GM23338 (cell line): ENCODE data around the gene ERC2. TPM values are rescaled to one million over a fixed set of nuclear protein-coding genes. Genes with fewer than 3 reads are reported as not detected.

ENCODE experiments used
- ATAC-seq: fragments of 200-7000 bp; cut with Tn5 transposase; 3 replicates; pipeline ENCODE4 v1.9.1; 2020
- DNase-seq: peaks from one replicate; pipeline ENCODE4 v3.0.0-alpha.2; 2015; ENCODE audit warnings: low spot score
- H2AFZ ChIP-seq: fragments of 200-600 bp; sonication (generic); 2 replicates; pipeline ENCODE4 v1.8.0; 2016; ENCODE audit warnings: antibody characterized with exemption, mild to moderate bottlenecking, moderate library complexity
- H3F3A ChIP-seq: fragments of 200-600 bp; sonication (generic); replicated peaks from 2 replicates; pipeline ENCODE4 v1.8.0; 2017; ENCODE audit warnings: antibody characterized with exemption, mixed run types, low read depth
- H3K27ac ChIP-seq: fragments of 200-600 bp; sonication (generic); 2 replicates; pipeline ENCODE4 v1.6.1; 2016; ENCODE audit warnings: low read depth
- H3K27me3 ChIP-seq: fragments of 200-600 bp; sonication (generic); 2 replicates; pipeline ENCODE4 v1.8.0; 2016; ENCODE audit warnings: mild to moderate bottlenecking, mixed run types, moderate library complexity; ENCODE audit not compliant: insufficient read depth
- H3K36me3 ChIP-seq: fragments of 200-600 bp; sonication (generic); 2 replicates; pipeline ENCODE4 v1.8.0; 2016; ENCODE audit warnings: mild to moderate bottlenecking; ENCODE audit not compliant: insufficient read depth
- H3K4me1 ChIP-seq: fragments of 200-600 bp; sonication (generic); 2 replicates; pipeline ENCODE4 v1.8.0; 2016; ENCODE audit warnings: mild to moderate bottlenecking, moderate library complexity; ENCODE audit not compliant: insufficient read depth
- H3K4me2 ChIP-seq: fragments of 200-600 bp; sonication (generic); 2 replicates; pipeline ENCODE4 v1.7.1; 2017; ENCODE audit warnings: mixed run types
- H3K4me3 ChIP-seq: fragments of 200-600 bp; sonication (generic); 2 replicates; pipeline ENCODE4 v1.6.1; 2016; ENCODE audit warnings: mixed run types
- H3K79me2 ChIP-seq: fragments of 200-600 bp; sonication (generic); replicated peaks from 2 replicates; pipeline ENCODE4 v1.8.0; 2017; ENCODE audit warnings: mild to moderate bottlenecking; ENCODE audit not compliant: insufficient read depth
- H3K9me2 ChIP-seq: fragments of 200-600 bp; sonication (generic); 2 replicates; pipeline ENCODE4 v1.8.0; 2017; ENCODE audit not compliant: insufficient read depth
- H4K20me1 ChIP-seq: fragments of 200-600 bp; sonication (generic); replicated peaks from 2 replicates; pipeline ENCODE4 v1.8.0; 2017; ENCODE audit warnings: mild to moderate bottlenecking; ENCODE audit not compliant: insufficient read depth
- H3K27ac Mint-ChIP-seq: 2 replicates; pipeline ENCODE4 v1.8.0; 2020; ENCODE audit warnings: inconsistent platforms, mild to moderate bottlenecking, moderate library complexity, mixed read lengths
- H3K27me3 Mint-ChIP-seq: 3 replicates; pipeline ENCODE4 v1.8.0; 2022; ENCODE audit warnings: low read depth, mild to moderate bottlenecking, moderate library complexity, mixed read lengths, inconsistent platforms; ENCODE audit not compliant: insufficient read depth, poor library complexity
- H3K36me3 Mint-ChIP-seq: 3 replicates; pipeline ENCODE4 v1.8.0; 2021; ENCODE audit warnings: low read depth, mild to moderate bottlenecking, inconsistent platforms, moderate library complexity, mixed read lengths
- H3K4me1 Mint-ChIP-seq: 3 replicates; pipeline ENCODE4 v1.8.0; 2020; ENCODE audit warnings: mild to moderate bottlenecking, inconsistent platforms, mixed read lengths
- H3K4me3 Mint-ChIP-seq: 3 replicates; pipeline ENCODE4 v1.8.0; 2021; ENCODE audit warnings: moderate library complexity, mild to moderate bottlenecking, inconsistent platforms, mixed read lengths
- H3K9me3 Mint-ChIP-seq: 3 replicates; pipeline ENCODE4 v1.8.0; 2020; ENCODE audit warnings: moderate library complexity, mild to moderate bottlenecking, inconsistent platforms, mixed read lengths
- CREB1 ChIP-seq: fragments of 250-450 bp; sonication (Bioruptor Pico); IDR thresholded peaks from 2 replicates; pipeline ENCODE4 v1.5.0; 2020; ENCODE audit warnings: low read depth, mild to moderate bottlenecking, moderate library complexity
- EZH2 ChIP-seq: fragments of 200-600 bp; sonication (generic); IDR thresholded peaks from one replicate; pipeline ENCODE4 v1.8.0; 2017; ENCODE audit warnings: antibody characterized with exemption, mild to moderate bottlenecking, low read depth; ENCODE audit not compliant: unreplicated experiment
- EZH2phosphoT487 ChIP-seq: fragments of 200-600 bp; sonication (generic); IDR thresholded peaks from one replicate; pipeline ENCODE4 v1.8.1; 2018; ENCODE audit warnings: antibody characterized with exemption; ENCODE audit not compliant: unreplicated experiment
- JUNB ChIP-seq: IDR thresholded peaks from one replicate; pipeline ENCODE4 v1.6.1; 2016; ENCODE audit warnings: antibody characterized with exemption; ENCODE audit not compliant: unreplicated experiment
- POLR2AphosphoS5 ChIP-seq: IDR thresholded peaks from 2 replicates; pipeline ENCODE4 v1.6.1; 2016; ENCODE audit warnings: antibody characterized with exemption, low read depth
- REST ChIP-seq: IDR thresholded peaks from one replicate; pipeline ENCODE4 v1.6.1; 2018; ENCODE audit warnings: antibody characterized with exemption; ENCODE audit not compliant: unreplicated experiment
- ZNF114 ChIP-seq: fragments of 250-450 bp; sonication (Bioruptor Pico); IDR thresholded peaks from 2 replicates; pipeline ENCODE4 v1.5.0; 2020; ENCODE audit warnings: mild to moderate bottlenecking, moderate library complexity
- ZNF462 ChIP-seq: fragments of 250-450 bp; sonication (Bioruptor Pico); IDR thresholded peaks from 2 replicates; pipeline ENCODE4 v1.5.0; 2020; ENCODE audit warnings: mild to moderate bottlenecking, moderate library complexity
- polyA plus RNA-seq: library from polyadenylated mRNA; unstranded; fragments of >200 nt; fragmentation: Nextera tagmentation; extraction: Ambion mirVana; gene quantifications from 2 replicates; pipeline ENCODE4 v1.2.1, GENCODE V29; 2016
- total RNA-seq: library from RNA; depleted of rRNA; stranded (reverse); fragments of >200 nt; shearing (Covaris generic); gene quantifications from 2 replicates; pipeline ENCODE4 v1.2.3, GENCODE V29; 2014

The ERC2 gene
- total and polyA plus RNA-seq, 2 experiments from 2014 or later = 11.8 to 13.7 TPM

DNA sequence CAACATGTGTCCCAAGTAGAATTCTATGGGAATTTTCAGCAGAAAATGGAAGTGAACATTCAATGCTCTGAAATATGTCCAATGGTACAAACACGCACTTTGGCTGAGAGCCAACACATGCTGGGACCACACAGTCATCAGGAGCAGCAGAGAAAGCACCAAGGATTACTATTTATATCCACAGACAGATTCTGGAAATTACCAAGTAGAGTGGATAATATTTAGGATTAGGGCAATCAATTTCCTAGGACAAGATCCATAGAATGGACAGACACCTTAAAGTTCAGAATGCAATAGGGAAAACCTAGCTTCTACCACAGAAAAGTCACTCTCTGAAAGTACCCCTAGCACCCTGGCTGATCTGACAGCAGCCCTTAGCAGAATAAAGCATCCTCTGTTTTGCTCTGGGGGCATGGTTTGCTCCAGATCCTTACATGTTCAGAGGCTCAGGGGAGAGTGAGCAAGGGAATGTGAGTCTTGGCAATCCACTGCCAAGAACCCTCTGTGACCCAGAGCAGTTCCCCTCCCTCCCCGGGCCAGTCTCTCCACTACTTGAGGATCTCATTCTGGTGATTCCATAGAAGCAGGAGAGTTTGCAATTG is 775.2 kb downstream of the ERC2 start:
- Histone ChIP-seq H3K27me3 (no peaks in the 10 kb centered on the region), H2AFZ (no peak overlapping the region), H3K9me2 (peaks cover 10% of the 10 kb centered on the region), H3K79me2 (no peaks in the 10 kb centered on the region), H3K4me2 (no peak overlapping the region), H3K4me1 (peaks cover 34% of the 10 kb centered on the region), H3F3A (no peaks in the 10 kb centered on the region), H3K27ac (no peak overlapping the region), H3K4me3 (no peak overlapping the region), H4K20me1 (no peaks in the 10 kb centered on the region), H3K36me3 (no peaks in the 10 kb centered on the region)
- no peak overlapping the region; the same call in 2 of the 3 replicates for H3K4me3 Mint-ChIP-seq
- H3K9me3 Mint-ChIP-seq = no peaks in the 10 kb centered on the region
- H3K36me3 Mint-ChIP-seq = peaks cover 4% of the 10 kb centered on the region; the same call in 2 of the 3 replicates
- no peak overlapping the region for H3K27ac Mint-ChIP-seq
- no peak for DNase-seq
- H3K4me1 Mint-ChIP-seq = peaks cover 55% of the 10 kb centered on the region
- no peak for ATAC-seq
- no peak for TF ChIP-seq POLR2AphosphoS5
- TF ChIP-seq EZH2phosphoT487 = no peak
- TF ChIP-seq REST = no peak
- TF ChIP-seq CREB1 = no peak
- no peak for TF ChIP-seq ZNF462
- TF ChIP-seq EZH2 = no peak
- TF ChIP-seq ZNF114 (CRISPR knock-in tag) = no peak
- no peak for TF ChIP-seq JUNB
- H3K27me3 Mint-ChIP-seq = peaks cover 4% of the 10 kb centered on the region
